OCI-LY7 (cell line): ENCODE data around the gene BHLHE40. TPM values are rescaled to one million over a fixed set of nuclear protein-coding genes. Genes with fewer than 3 reads are reported as not detected.

Experiments
- BruUV-seq: library from RNA; stranded (reverse); fragments of 400-500 nt; replicated peaks from 2 replicates; lab custom pipeline; 2021; lab: Mats Ljungman, UMichigan
- CTCF ChIA-PET: fragments of 300-600 bp; sonication (Branson Sonifier 250); formaldehyde crosslinking; loops from one replicate; lab custom pipeline; 2022; ENCODE audit warnings: antibody characterized with exemption; ENCODE audit not compliant: unreplicated experiment; lab: Charles Lee
- POLR2A ChIA-PET: fragments of 300-600 bp; sonication (Branson Sonifier 250); formaldehyde crosslinking; loops from one replicate; lab custom pipeline; 2022; ENCODE audit warnings: antibody characterized with exemption; lab: Charles Lee
- DNase-seq: peaks from one replicate; pipeline ENCODE4 v3.0.0-alpha.2; 2015; ENCODE audit warnings: low spot score
- H2AFZ ChIP-seq: fragments of 200-600 bp; sonication (generic), shearing (Covaris generic); 2 replicates; pipeline ENCODE4 v1.6.1; 2014; ENCODE audit warnings: mild to moderate bottlenecking, antibody characterized with exemption, low read length, moderate library complexity
- H3K27ac ChIP-seq: fragments of 200-600 bp; sonication (generic); 2 replicates; pipeline ENCODE4 v1.5.1; 2014; ENCODE audit warnings: mixed run types, low read depth, mild to moderate bottlenecking, moderate library complexity, low read length, inconsistent platforms; ENCODE audit not compliant: poor library complexity, severe bottlenecking
- H3K36me3 ChIP-seq: fragments of 200-600 bp; sonication (generic); 2 replicates; pipeline ENCODE4 v1.6.1; 2014; ENCODE audit warnings: mild to moderate bottlenecking, antibody characterized with exemption, low read length, moderate library complexity, mixed read lengths; ENCODE audit not compliant: insufficient read depth
- H3K4me1 ChIP-seq: fragments of 200-600 bp; sonication (generic); 2 replicates; pipeline ENCODE4 v1.5.1; 2014; ENCODE audit warnings: mild to moderate bottlenecking, low read length; ENCODE audit not compliant: insufficient read depth, poor library complexity, severe bottlenecking
- H3K4me2 ChIP-seq: fragments of 200-600 bp; sonication (generic); 2 replicates; pipeline ENCODE4 v1.6.1; 2014; ENCODE audit warnings: mild to moderate bottlenecking, low read length
- H3K4me3 ChIP-seq: fragments of 200-600 bp; sonication (generic); 2 replicates; pipeline ENCODE4 v1.5.1; 2014; ENCODE audit warnings: mild to moderate bottlenecking, low read depth, low read length; ENCODE audit not compliant: poor library complexity, severe bottlenecking
- H3K79me2 ChIP-seq: fragments of 200-600 bp; sonication (generic); 2 replicates; pipeline ENCODE4 v1.6.1; 2016; ENCODE audit warnings: low read depth, mild to moderate bottlenecking, low read length, moderate library complexity, mixed read lengths; ENCODE audit not compliant: insufficient read depth
- H3K9me2 ChIP-seq: fragments of 200-600 bp; sonication (generic); 2 replicates; pipeline ENCODE4 v1.6.1; 2016; ENCODE audit warnings: mild to moderate bottlenecking, low read length, mixed read lengths; ENCODE audit not compliant: insufficient read depth
- H3K9me3 ChIP-seq: fragments of 200-600 bp; sonication (generic); 2 replicates; pipeline ENCODE4 v1.6.1; 2014; ENCODE audit warnings: mild to moderate bottlenecking, mixed run types, low read length, mixed read lengths
- H4K20me1 ChIP-seq: fragments of 200-600 bp; sonication (generic); 2 replicates; pipeline ENCODE4 v1.6.1; 2014; ENCODE audit warnings: mild to moderate bottlenecking, antibody characterized with exemption, low read length, moderate library complexity, mixed read lengths; ENCODE audit not compliant: insufficient read depth
- EZH2phosphoT487 ChIP-seq: fragments of 200-600 bp; sonication (generic); IDR thresholded peaks from 2 replicates; pipeline ENCODE4 v1.6.1; 2018; ENCODE audit warnings: low read depth, borderline replicate concordance, mild to moderate bottlenecking, mixed run types, antibody characterized with exemption, low read length, moderate library complexity, mixed read lengths
- intact Hi-C: fragments of 100-400 bp; cut with micrococcal nuclease; formaldehyde crosslinking; loops from one replicate; pipeline ENCODE4 v1.10.0; 2022; ENCODE audit not compliant: unreplicated experiment
- total RNA-seq, 2 experiments: library from RNA; depleted of rRNA in 1 of 2; stranded (reverse); fragments of >200 nt in 1 of 2; shearing (Covaris generic) in 1 of 2; gene quantifications; 2 replicates each; pipeline ENCODE4 v1.2.3, GENCODE V29; 2014 to 2022
- TF ChIP-seq, protein P1 (sequence below): fragments of 200-600 bp; sonication (generic); conservative IDR thresholded peaks from 2 replicates; pipeline ENCODE4 v1.5.1; 2014; ENCODE audit warnings: mild to moderate bottlenecking, antibody characterized with exemption, low read length, moderate library complexity, mixed read lengths

The BHLHE40 gene
- total RNA-seq, 2 experiments from 2014 or later: 0.11 to 0.35 TPM

DNA sequence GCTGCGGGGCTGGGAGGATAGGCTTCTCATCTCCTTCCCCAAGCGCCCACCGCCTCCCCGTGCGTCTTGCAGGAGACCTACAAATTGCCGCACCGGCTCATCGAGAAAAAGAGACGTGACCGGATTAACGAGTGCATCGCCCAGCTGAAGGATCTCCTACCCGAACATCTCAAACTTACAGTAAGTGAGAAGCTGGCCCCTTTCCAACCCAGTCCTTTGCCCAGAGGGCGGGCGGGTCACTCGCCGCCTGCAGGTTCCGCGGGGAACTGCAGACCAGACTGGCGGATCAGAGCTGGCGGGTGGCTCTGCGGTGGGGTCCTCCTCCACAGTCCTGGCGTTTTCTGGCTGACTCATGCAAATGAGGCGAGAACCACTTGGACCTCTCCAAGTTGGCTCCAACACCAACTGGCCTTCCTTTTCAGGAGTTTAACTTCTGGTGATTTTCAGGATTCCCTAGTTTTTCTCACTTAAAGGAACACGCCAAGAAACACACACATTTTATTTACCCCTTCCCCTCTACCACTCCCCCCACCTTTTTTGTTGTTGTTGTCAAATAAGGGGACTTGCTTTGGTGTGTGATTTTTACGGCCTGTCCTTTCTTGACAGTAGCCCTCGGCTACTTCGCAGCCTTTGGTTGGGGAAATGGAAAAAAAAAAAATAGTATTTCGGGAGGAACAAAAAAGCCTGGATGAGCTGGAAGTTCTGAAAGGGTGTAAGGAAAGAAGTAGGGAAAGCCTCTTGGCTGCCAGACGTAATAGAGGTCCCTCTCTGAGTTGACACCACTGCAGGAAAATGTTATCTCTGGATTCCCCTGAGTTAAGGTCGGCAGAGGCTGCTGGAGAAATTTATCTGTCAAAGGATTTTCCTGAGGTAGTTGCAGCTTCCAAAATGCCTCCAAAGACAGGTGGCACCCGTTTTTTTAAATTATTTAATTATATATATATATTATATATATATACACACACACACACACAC is 1.3 kb downstream of the BHLHE40 start:
- no peak for TF ChIP-seq EZH2phosphoT487
- TF ChIP-seq, protein P1, sequence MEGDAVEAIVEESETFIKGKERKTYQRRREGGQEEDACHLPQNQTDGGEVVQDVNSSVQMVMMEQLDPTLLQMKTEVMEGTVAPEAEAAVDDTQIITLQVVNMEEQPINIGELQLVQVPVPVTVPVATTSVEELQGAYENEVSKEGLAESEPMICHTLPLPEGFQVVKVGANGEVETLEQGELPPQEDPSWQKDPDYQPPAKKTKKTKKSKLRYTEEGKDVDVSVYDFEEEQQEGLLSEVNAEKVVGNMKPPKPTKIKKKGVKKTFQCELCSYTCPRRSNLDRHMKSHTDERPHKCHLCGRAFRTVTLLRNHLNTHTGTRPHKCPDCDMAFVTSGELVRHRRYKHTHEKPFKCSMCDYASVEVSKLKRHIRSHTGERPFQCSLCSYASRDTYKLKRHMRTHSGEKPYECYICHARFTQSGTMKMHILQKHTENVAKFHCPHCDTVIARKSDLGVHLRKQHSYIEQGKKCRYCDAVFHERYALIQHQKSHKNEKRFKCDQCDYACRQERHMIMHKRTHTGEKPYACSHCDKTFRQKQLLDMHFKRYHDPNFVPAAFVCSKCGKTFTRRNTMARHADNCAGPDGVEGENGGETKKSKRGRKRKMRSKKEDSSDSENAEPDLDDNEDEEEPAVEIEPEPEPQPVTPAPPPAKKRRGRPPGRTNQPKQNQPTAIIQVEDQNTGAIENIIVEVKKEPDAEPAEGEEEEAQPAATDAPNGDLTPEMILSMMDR: peak; percentile 87
- H3K4me2 ChIP-seq: peak overlapping the region; percentile 44; the same call in 1 of the 2 replicates
- no peaks in the 10 kb centered on the region for H3K9me2 ChIP-seq
- H3K79me2 ChIP-seq: no peaks in the 10 kb centered on the region
- peak; percentile 67 for DNase-seq
- ChIA-PET POLR2A (interaction anchor here (0.6 kb wide), 2 partner anchors 8 to 564 kb away, joined by 4 read pairs; no protein-coding TSS in a partner anchor), CTCF (no interaction called here)
- H3K27ac ChIP-seq: no peak overlapping the region
- no peaks in the 10 kb centered on the region for H3K36me3 ChIP-seq
- H3K4me1 ChIP-seq: peaks cover 33% of the 10 kb centered on the region
- intact Hi-C loops: loop anchor here (5.0 kb wide), 1 partner anchor 77 kb away; no protein-coding TSS in a partner anchor
- H2AFZ ChIP-seq: no peak overlapping the region
- no TSS peak for BruUV-seq
- H3K4me3 ChIP-seq: peak overlapping the region; percentile 15
- H3K9me3 ChIP-seq: no peaks in the 10 kb centered on the region
- H4K20me1 ChIP-seq: no peaks in the 10 kb centered on the region

DNA sequence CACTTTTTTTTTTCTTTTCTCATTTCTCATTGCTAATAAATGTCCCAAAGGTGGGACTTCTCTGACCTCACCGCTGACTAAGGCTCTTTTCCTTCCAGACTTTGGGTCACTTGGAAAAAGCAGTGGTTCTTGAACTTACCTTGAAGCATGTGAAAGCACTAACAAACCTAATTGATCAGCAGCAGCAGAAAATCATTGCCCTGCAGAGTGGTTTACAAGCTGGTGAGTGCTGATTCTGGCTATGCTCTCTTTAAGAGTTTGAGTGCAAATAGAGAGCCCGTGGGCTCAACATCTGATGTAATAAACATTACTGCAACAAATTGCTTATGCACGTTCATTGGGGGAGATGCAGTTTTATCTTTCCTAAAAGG is 2.0 kb downstream of the BHLHE40 start:
- Histone ChIP-seq H3K79me2 (no peaks in the 10 kb centered on the region), H3K9me2 (no peaks in the 10 kb centered on the region), H3K4me2 (no peak overlapping the region), H3K4me3 (no peak overlapping the region), H3K27ac (no peak overlapping the region), H3K9me3 (no peaks in the 10 kb centered on the region), H3K36me3 (no peaks in the 10 kb centered on the region), H4K20me1 (no peaks in the 10 kb centered on the region), H3K4me1 (peaks cover 33% of the 10 kb centered on the region), H2AFZ (no peak overlapping the region)
- no peak for TF ChIP-seq EZH2phosphoT487
- TF ChIP-seq, protein P1: no peak
- POLR2A ChIA-PET: no interaction called here
- intact Hi-C loops: loop anchor here (5.0 kb wide), 1 partner anchor 76 kb away; no protein-coding TSS in a partner anchor
- DNase-seq: no peak
- no TSS peak for BruUV-seq
- CTCF ChIA-PET: no interaction called here
